ENCODE results near the gene GRID2. TPM values are rescaled to one million over a fixed set of nuclear protein-coding genes. Genes with fewer than 3 reads are reported as not detected.
A peak's percentile ranks its signal among the peaks of the same experiment; 100 is the strongest.

The GRID2 gene
- total RNA-seq, 1 experiment from 2014 or later = not detected

- DNase-seq (ENCODE audit: low read depth) = no peak
These were observed 1477.4 kb downstream of the GRID2 start for GRCh38 chr4:93781198-93781597.

GRCh38 chr4:93786149-93786548 is 1482.4 kb downstream of the GRID2 start:
- no peak for DNase-seq (ENCODE audit: low read depth)

DNA sequence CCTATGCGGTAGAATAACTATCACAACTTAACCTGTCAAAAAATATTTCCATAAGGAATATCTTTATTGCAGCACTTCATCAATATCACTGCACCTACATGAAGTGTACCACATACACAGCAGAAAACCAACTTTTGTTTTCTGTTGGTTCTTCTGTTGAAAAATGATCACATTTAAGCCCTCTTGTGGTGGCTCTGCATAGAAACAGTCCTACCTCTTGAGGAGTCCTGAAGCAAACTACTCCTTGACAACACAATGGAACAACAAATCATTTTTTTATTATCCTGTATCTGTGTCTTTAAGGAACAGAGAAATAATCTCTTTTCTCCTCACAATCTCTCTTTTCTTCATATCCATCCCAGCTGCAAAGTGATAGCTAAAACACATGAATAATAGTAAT is 1484.9 kb downstream of the GRID2 start:
- peak; percentile 10 for DNase-seq (ENCODE audit: low read depth)

DNA sequence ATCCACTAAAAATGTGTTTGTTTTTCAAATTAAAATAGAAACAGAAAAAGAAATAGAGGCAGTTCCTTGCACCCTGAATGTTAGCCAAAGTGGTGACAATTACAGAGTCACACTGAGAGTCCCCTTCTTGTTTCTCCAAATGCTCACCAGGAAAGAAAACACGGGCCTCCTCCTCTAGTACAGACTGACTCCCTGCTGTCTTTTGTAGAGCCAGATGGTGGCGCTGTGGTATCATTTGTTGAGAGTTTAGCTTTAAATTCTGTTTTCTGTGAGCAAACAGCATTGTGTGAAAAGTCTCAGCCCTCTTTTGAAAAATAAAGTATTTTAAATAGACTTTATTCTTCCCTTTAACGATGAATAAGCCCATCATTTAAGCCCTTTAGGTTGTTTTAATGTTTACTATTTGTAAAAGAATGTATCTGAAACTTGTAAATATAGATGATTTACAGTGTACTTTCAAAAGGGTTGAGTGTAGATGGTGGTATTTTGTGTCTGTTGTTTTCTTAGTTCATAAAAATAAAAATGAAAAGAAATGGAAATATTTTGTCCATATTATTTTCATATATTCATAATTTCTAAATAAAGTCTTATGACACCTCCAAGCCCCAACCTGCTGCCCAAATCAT is 1487.9 kb downstream of the GRID2 start:
- DNase-seq (ENCODE audit: low read depth) = peak; percentile 43

GRCh38 chr4:93802045-93802444 is 1498.3 kb downstream of the GRID2 start:
- no peak for DNase-seq (ENCODE audit: low read depth)

DNA sequence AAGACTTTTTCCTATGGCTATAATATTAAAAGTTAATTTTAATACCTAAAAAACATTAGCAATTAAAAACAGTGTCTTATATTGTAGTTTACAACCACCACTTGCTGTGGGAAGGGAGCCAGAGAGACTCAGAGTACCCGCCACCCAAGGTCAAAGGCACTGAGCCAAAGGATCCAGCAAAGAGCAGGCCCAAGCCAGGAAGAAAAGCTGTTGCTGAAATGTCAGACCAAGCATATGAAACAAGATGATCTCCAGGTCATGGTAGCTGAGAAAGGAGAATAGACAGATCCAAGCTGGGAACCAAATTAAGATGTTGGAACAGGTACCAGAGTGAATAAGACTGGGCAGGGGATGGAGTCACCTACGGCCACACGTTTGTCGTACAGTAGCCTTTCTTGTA is 1506.0 kb downstream of the GRID2 start:
- DNase-seq (ENCODE audit: low read depth) = no peak

- no peak for DNase-seq (ENCODE audit: low read depth)
These were observed 1506.7 kb downstream of the GRID2 start for GRCh38 chr4:93810340-93810992.

DNA sequence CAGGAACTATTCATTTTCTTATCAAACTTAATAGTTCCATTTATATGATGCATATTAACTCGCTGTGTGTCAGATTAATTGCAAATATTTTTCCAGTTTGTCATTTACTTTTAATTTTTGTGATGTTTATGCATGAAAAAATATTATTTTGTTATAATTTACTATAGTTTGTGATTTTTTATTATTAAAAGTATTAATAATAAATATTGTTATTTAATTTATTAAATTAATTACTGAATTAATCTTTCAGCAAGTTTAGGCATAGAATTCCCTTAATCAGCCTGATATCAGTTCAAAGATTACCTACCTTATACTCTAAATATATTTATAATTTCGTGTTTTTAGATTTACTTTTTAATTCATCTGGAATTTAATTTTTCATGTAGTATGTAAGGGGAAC is 1509.3 kb downstream of the GRID2 start:
- no peak for DNase-seq (ENCODE audit: low read depth)

GRCh38 chr4:93814141-93814540 is 1510.4 kb downstream of the GRID2 start:
- no peak for DNase-seq (ENCODE audit: low read depth)

- DNase-seq (ENCODE audit: low read depth) = no peak
These were observed 1511.0 kb downstream of the GRID2 start for GRCh38 chr4:93814722-93815121.

Data from LHCN-M2 (cell line).